Activated T-helper 17 cell treated with anti-CD3 and anti-CD28 coated beads, Interleukin-2, amount 50 U/mL, for 72 hours (primary cell): Measurements from ENCODE around the gene AP2M1. TPM values are rescaled to one million over a fixed set of nuclear protein-coding genes. Genes with fewer than 3 reads are reported as not detected.
"Not testable (repeated sequence)": the region's sequence is repeated elsewhere in the genome, so short reads cannot be mapped to it uniquely, and the experiment has no call there.

Experiments used
- ATAC-seq: fragments of 150-1000 bp; cut with Tn5 transposase; replicated peaks from 2 replicates; pipeline ENCODE4 v1.10.0; 2021; ENCODE audit warnings: mild to moderate bottlenecking, moderate library complexity
- H3K27ac Mint-ChIP-seq: one replicate; pipeline ENCODE4 v1.8.0; 2022; ENCODE audit warnings: mixed read lengths
- H3K27me3 Mint-ChIP-seq: one replicate; pipeline ENCODE4 v1.8.0; 2022; ENCODE audit warnings: mixed read lengths
- H3K36me3 Mint-ChIP-seq: one replicate; pipeline ENCODE4 v1.8.0; 2022; ENCODE audit warnings: low read depth, mild to moderate bottlenecking, mixed read lengths
- H3K4me1 Mint-ChIP-seq: one replicate; pipeline ENCODE4 v1.8.0; 2022; ENCODE audit warnings: mixed read lengths
- H3K4me3 Mint-ChIP-seq: one replicate; pipeline ENCODE4 v1.8.0; 2022; ENCODE audit warnings: mild to moderate bottlenecking, mixed read lengths
- H3K9me3 Mint-ChIP-seq: one replicate; pipeline ENCODE4 v1.8.0; 2022; ENCODE audit warnings: mixed read lengths
- total RNA-seq, 2 donors: library from RNA; stranded (reverse); gene quantifications; one replicate each; pipeline ENCODE4 v1.2.3, GENCODE V29; 2022

AP2M1 gene
- total RNA-seq, 2 donors from 2014 or later = 206 to 244 TPM

DNA sequence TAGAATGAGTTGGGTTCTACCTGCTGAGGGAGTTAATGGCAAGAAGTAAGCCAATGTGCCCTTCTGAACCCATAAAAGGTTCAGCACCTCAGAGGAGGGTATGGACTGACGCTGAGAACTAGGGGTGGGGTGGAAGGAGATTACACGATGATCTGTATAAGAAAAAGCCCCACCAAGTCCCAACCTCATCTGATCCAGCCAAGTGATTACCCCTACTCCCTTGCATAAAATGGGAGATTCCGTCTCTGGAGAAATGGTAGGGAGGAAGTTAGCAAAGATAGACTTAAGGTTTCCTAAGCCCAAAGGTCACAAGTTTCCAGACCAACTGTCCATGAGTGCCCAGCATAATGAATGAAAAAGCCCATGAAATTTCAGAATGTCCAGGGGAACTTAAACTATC lies 26.6 kb upstream of the AP2M1 start:
- Mint-ChIP-seq H3K36me3 (peaks cover 40% of the 10 kb centered on the region), H3K27me3 (no peaks in the 10 kb centered on the region), H3K27ac (no peak overlapping the region), H3K4me1 (no peaks in the 10 kb centered on the region), H3K4me3 (no peak overlapping the region), H3K9me3 (no peaks in the 10 kb centered on the region)
- no peak for ATAC-seq

DNA sequence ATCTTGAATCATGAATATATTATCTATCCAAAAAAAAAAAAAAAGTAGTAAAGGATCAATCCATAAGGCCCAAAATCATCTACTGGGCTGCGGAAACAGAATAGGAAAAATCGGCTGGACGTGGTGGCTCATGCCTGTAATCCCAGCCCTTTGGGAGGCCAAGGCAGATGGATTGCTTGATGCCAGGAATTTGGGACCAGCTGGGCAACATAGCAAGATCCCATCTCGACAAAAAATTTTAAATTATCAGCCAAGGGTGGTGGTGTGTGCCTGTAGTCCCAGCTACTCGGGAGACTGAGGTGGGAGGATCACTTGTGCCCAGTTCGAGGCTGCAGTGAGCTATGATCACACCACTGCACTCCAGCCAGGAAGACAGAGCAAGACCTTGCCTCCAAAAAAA lies 25.5 kb upstream of the AP2M1 start:
- H3K36me3 Mint-ChIP-seq = peaks cover 29% of the 10 kb centered on the region
- no peaks in the 10 kb centered on the region for H3K27me3 Mint-ChIP-seq
- no peak overlapping the region for H3K4me3 Mint-ChIP-seq
- ATAC-seq = no peak
- no peaks in the 10 kb centered on the region for H3K4me1 Mint-ChIP-seq
- H3K27ac Mint-ChIP-seq = no peak overlapping the region
- H3K9me3 Mint-ChIP-seq = no peaks in the 10 kb centered on the region

DNA sequence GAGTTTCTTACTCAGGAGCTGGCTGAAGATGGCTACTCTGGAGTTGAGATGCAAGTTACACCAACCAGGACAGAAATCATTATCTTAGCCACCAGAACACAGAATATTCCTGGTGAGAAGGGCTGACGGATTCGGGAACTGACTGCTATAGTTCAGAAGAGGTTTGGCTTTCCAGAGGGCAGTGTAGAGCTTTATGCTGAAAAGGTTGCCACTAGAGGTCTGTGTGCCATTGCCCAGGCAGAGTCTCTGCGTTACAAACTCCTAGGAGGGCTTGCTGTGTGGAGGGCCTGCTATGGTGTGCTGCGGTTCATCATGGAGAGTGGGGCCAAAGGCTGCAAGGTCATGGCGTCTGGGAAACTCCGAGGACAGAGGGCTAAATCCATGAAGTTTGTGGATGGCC lies 24.9 kb upstream of the AP2M1 start:
- H3K4me1 Mint-ChIP-seq, H3K27ac Mint-ChIP-seq, ATAC-seq, H3K4me3 Mint-ChIP-seq, H3K27me3 Mint-ChIP-seq, H3K9me3 Mint-ChIP-seq: not testable (repeated sequence)
- peaks cover 23% of the 10 kb centered on the region for H3K36me3 Mint-ChIP-seq

DNA sequence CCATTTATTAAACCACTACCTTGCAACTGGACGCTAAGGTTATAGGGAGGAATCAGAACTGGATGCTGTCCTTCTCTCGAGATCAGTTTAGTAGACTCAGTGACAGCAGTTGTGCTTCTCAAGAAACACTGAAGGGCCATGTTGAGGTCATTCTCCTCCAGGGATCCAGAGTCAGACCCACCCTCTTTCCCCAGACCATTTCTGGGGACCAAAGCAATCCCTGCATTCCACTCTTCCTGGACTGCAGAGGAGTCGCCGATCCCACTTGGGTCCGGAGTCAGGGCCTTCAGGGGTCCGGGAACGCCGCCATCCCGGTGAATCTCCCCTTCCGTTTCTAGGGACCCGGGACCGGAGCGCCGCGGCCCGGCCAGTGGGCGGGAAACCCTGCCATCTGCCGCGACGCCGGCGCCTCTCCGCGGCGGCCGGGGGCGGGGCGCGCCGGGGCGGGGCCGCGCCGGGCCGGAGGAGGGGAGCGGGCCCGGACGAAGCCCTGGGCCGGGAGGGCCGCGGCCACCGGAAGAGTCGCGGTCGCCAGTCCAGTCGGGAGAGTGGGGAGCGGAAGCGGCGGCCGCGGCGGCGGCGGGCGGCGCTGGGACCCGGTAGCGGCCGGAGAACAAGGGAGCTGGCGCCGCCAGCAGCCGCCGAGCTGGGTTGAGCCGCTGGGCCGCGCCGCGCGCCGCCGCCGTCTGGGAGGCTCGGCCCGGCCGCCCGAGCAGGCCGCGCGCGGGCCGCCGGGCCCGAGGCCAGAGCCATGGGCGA lies 19.6 kb upstream of the AP2M1 start, which contains the start of gene DVL3:
DVL3 (plus strand) TSS at position 493 of the 759 bp plus-strand sequence; CDS start at position 752, 259 bp downstream.
- Mint-ChIP-seq H3K4me3 (peak within 1 kb of the TSS; percentile 94), H3K9me3 (no peaks in the 10 kb centered on the region), H3K27ac (peak within 1 kb of the TSS; percentile 92), H3K4me1 (peaks cover 5% of the 10 kb centered on the region), H3K36me3 (peaks cover 5% of the 10 kb centered on the region), H3K27me3 (no peaks in the 10 kb centered on the region)
- peak; percentile 83 for ATAC-seq

DNA sequence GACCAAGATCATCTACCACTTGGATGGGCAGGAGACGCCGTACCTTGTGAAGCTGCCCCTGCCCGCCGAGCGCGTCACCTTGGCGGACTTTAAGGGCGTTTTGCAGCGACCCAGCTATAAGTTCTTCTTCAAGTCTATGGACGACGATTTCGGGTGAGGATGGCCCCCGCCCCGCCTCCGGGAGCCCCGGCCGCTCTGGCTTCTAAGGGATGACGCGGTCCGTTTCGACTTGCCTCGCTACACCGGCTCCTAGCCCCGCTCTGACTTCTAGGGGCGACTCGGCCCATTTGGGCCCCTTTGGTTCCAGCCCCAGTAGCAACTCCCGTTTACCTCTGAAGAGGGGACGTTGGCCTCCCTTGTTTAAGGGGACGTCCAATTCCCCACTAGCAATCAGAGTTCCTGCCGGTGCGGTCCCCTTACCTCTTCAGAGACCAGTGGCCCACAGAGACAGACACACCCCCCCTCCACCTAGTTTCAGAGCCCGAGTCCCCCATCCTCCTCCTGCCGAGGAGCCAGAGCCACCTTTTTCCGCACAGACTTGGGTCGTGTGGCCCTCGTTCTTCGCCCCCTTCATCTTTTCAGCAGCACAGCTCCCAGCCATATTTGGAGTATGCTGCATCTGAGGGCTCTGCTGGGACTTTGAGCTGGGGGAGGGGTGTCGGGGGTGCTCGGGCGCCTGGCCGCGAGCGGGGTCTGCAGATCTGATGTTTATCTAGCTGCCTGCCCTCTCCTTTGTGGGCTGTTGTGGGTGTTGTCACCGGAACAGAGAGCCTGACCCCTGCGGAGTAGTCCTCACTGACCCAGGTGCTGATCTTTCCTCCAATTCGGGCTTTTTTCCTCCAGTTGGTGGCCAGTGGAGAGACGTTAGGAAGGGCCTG lies 18.8 kb upstream of the AP2M1 start:
- peak; percentile 78 for ATAC-seq
- Mint-ChIP-seq H3K4me1 (peaks cover 11% of the 10 kb centered on the region), H3K36me3 (peaks cover 5% of the 10 kb centered on the region), H3K27ac (peak overlapping the region; percentile 92), H3K9me3 (no peaks in the 10 kb centered on the region), H3K4me3 (peak overlapping the region; percentile 94), H3K27me3 (no peaks in the 10 kb centered on the region)

DNA sequence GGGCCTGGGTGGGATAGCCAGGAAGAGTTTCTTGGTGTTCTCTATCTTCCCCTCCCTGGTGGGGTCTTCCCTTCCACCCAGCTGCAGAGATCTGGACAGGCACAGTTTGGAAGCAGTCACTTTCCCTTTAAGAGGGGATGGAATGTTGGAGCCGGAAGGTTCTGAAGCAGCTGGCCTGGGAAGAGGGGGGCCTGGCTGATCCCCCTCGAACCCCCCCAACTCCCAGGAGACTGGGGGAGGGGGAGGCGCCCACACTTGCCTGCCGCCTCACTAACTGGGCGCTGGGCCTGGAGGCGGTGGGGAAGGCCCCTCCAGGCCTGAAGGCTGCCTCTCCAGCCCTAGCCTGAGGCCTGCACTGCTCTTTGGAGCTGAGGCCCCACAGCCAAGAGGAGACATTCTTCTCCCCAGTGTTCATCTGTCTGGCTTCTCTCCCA lies 18.1 kb upstream of the AP2M1 start:
- Mint-ChIP-seq H3K9me3 (no peaks in the 10 kb centered on the region), H3K4me3 (peak overlapping the region; percentile 94), H3K4me1 (peaks cover 14% of the 10 kb centered on the region), H3K27ac (peak overlapping the region; percentile 92), H3K27me3 (no peaks in the 10 kb centered on the region), H3K36me3 (peaks cover 8% of the 10 kb centered on the region)
- ATAC-seq = no peak

DNA sequence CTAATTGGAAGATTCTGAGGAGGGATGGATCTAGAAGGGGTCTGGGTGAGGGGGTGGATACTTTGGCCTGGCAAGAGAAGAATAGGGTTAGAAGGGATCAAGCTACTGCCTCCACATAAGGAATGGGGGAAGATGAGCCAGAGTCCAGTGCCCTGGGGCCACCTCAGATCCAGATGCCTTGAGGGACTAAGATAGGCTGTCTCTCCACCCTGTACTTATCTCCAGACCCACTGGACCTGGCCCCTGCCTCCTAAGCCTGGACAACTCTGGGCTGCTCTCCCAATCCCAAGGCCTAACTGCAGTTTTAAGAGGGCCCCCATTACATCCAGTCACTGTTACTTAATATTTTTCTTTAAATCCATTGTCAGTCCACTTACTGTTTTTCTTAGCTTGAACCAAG lies 17.4 kb upstream of the AP2M1 start:
- Mint-ChIP-seq H3K36me3 (peaks cover 15% of the 10 kb centered on the region), H3K4me1 (peaks cover 17% of the 10 kb centered on the region), H3K9me3 (no peaks in the 10 kb centered on the region), H3K27me3 (no peaks in the 10 kb centered on the region), H3K27ac (peak overlapping the region; percentile 92), H3K4me3 (peak overlapping the region; percentile 94)
- ATAC-seq = no peak

DNA sequence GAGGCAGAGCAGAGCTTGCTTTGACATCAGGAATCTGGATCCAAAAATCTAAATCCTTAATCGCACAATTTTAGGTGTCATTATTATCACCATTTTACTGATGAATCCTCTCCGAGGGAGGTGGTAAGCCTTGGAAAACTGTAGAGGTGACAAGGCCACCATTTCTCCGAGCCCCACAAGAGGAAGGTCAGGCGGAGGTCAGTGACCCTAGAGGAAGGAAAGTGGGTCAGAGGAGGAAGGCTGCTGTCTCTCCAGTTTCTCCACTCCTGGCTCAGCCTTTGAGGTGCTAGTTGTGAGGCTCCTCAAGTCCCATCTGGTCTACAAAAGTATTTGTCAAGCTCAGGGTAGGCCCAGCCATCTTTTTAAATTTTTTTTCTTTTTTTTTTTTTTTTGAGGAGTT lies 16.3 kb upstream of the AP2M1 start:
- H3K4me1 Mint-ChIP-seq = peaks cover 17% of the 10 kb centered on the region
- peak overlapping the region; percentile 94 for H3K4me3 Mint-ChIP-seq
- no peaks in the 10 kb centered on the region for H3K27me3 Mint-ChIP-seq
- H3K36me3 Mint-ChIP-seq = peaks cover 26% of the 10 kb centered on the region
- no peak overlapping the region for H3K27ac Mint-ChIP-seq
- H3K9me3 Mint-ChIP-seq = no peaks in the 10 kb centered on the region
- ATAC-seq = no peak

DNA sequence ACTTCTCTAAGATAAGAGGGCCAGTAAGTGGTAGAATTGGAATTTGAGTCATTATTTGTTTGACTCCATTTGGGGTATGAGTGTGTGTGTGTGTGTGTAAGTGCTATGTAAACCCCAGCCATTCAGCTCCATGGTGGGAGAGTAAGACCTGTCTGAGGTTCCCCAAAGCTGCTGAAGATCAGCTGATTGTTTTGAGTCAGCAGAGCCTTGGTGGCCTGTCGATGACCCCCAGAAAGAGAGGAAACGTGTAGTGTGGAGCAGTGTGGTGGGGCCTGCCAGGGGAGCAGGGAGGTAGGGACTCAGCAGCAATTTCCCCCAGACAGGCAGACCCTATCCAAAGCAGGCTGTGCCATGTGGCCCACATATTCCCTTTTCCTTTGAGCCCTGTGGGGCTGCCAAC lies 14.2 kb upstream of the AP2M1 start:
- no peaks in the 10 kb centered on the region for H3K9me3 Mint-ChIP-seq
- peak overlapping the region; percentile 77 for H3K27ac Mint-ChIP-seq
- H3K36me3 Mint-ChIP-seq = peaks cover 47% of the 10 kb centered on the region
- H3K27me3 Mint-ChIP-seq = no peaks in the 10 kb centered on the region
- no peak overlapping the region for H3K4me3 Mint-ChIP-seq
- ATAC-seq = no peak
- H3K4me1 Mint-ChIP-seq = peaks cover 17% of the 10 kb centered on the region

DNA sequence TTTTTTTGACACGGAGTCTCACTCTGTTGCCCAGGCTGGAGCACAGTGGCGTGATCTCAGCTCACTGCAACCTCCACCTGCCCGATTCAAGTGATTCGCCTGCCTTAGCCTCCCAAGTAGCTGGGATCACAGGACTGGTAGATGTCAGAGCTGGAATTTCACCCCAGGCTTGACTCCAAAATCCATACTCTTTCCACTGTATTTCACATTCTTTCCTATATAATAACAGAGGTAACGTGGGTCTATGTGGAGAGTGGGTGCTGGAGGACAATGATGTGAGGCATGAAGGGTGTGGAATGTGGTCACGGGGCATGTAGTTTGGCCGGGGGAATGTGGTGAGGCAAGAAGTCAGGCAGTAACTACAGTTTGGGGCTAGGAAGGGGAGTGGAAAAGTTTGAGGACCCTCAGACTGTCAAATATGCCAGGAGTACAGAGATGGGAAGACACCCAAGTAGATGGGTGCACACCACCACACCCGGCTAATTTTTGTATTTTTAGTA lies 12.0 kb upstream of the AP2M1 start:
- peaks cover 66% of the 10 kb centered on the region for H3K36me3 Mint-ChIP-seq
- not testable (repeated sequence) for ATAC-seq, H3K27ac Mint-ChIP-seq, H3K4me3 Mint-ChIP-seq, H3K27me3 Mint-ChIP-seq, H3K9me3 Mint-ChIP-seq
- H3K4me1 Mint-ChIP-seq = peaks cover 11% of the 10 kb centered on the region

DNA sequence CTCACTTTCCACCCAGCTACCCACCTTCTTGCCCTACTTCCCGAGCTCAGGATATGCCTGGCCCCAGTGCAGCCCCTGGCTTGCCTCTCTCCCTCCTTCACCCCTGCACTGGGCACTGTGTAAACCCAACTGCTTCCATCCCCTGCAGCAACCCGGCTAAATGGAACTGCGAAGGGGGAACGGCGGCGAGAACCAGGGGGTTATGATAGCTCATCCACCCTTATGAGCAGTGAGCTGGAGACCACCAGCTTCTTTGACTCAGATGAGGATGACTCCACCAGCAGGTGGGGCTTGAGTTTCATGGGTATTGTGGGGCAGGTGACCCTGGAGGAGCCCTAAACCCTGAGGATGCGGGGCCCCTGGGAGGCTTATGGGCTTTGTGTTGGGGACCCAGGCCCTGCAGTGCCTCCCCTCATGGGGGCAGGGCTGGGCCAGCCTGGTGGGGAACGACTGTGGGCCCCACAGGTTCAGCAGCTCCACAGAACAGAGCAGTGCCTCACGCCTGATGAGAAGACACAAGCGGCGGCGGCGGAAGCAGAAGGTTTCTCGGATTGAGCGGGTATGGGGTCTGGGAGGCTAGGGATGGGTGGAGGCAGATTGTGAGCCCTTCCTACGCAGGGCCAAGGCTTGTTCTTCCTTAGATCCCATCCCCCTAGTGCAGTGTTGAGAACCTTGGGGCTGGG lies 9.9 kb upstream of the AP2M1 start:
- H3K4me1 Mint-ChIP-seq = peaks cover 11% of the 10 kb centered on the region
- no peaks in the 10 kb centered on the region for H3K9me3 Mint-ChIP-seq
- H3K27ac Mint-ChIP-seq = no peak overlapping the region
- H3K27me3 Mint-ChIP-seq = no peaks in the 10 kb centered on the region
- H3K36me3 Mint-ChIP-seq = peaks cover 70% of the 10 kb centered on the region
- no peak overlapping the region for H3K4me3 Mint-ChIP-seq
- no peak for ATAC-seq

DNA sequence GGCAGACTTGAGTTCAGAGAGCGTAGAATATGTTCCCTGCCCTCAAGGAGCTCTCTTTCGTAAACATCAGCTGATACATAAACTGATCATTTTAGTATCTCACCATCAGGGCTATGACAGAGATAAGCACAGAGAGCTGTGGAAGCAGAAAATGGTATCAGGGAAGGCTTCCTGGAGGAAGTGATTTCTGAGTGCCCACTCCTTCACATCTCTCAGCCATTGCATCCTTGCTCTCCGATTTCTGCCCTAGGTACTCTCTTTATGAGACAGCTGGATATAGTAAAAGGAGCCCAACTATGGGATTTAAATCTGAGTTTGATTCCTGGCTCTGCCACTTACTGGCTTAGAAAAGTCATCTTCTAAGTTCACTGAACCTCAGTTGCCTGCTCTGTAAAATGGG lies 9.1 kb upstream of the AP2M1 start:
- Mint-ChIP-seq H3K27ac (no peak overlapping the region), H3K4me1 (peaks cover 6% of the 10 kb centered on the region), H3K27me3 (no peaks in the 10 kb centered on the region), H3K4me3 (no peak overlapping the region), H3K36me3 (peaks cover 70% of the 10 kb centered on the region), H3K9me3 (no peaks in the 10 kb centered on the region)
- no peak for ATAC-seq

DNA sequence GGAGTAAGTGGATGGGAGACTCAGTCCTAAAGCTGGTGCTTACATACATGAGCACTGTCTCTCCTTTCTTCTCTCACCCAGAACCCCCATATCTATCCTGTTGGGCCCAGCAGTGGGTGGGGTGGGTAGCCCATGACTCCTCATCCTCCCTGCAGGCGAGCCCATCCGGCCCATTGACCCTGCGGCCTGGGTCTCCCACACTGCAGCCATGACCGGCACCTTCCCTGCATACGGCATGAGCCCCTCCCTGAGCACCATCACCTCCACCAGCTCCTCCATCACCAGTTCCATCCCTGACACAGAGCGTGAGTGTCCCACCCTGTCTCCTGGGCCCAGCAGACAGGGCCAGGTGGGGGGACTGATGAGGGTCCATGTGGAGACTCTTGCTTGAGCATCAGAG lies 8.0 kb upstream of the AP2M1 start:
- Mint-ChIP-seq H3K9me3 (no peaks in the 10 kb centered on the region), H3K27me3 (no peaks in the 10 kb centered on the region), H3K36me3 (peaks cover 76% of the 10 kb centered on the region), H3K27ac (no peak overlapping the region), H3K4me1 (peaks cover 7% of the 10 kb centered on the region), H3K4me3 (no peak overlapping the region)
- ATAC-seq = no peak

DNA sequence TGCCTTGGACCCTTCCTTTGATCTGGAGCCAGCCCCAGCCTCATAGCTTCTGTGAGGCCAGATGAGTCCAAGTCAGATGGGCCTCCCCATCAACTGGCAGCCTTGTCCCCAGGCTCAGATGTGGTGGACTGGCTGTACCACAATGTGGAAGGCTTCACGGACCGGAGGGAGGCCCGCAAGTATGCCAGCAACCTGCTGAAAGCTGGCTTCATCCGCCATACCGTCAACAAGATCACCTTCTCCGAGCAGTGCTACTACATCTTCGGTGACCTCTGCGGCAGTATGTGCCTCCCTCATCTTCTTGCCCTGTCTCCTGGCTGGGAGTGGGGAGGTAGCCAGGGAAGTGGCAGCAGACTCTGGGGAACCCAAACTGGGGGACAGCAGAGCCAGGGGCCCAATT lies 6.9 kb upstream of the AP2M1 start:
- peaks cover 71% of the 10 kb centered on the region for H3K36me3 Mint-ChIP-seq
- H3K9me3 Mint-ChIP-seq = no peaks in the 10 kb centered on the region
- peaks cover 9% of the 10 kb centered on the region for H3K4me1 Mint-ChIP-seq
- H3K27ac Mint-ChIP-seq = no peak overlapping the region
- no peak overlapping the region for H3K4me3 Mint-ChIP-seq
- H3K27me3 Mint-ChIP-seq = no peaks in the 10 kb centered on the region
- ATAC-seq = no peak
